GM18909 (cell line): ENCODE data around the gene C1R.

Experiments
- ATAC-seq: cut with Tn5 transposase; IDR thresholded peaks from one replicate; pipeline ENCODE4 v1.9.1; 2021; ENCODE audit warnings: mild to moderate bottlenecking; ENCODE audit not compliant: unreplicated experiment, poor library complexity

C1R gene

DNA sequence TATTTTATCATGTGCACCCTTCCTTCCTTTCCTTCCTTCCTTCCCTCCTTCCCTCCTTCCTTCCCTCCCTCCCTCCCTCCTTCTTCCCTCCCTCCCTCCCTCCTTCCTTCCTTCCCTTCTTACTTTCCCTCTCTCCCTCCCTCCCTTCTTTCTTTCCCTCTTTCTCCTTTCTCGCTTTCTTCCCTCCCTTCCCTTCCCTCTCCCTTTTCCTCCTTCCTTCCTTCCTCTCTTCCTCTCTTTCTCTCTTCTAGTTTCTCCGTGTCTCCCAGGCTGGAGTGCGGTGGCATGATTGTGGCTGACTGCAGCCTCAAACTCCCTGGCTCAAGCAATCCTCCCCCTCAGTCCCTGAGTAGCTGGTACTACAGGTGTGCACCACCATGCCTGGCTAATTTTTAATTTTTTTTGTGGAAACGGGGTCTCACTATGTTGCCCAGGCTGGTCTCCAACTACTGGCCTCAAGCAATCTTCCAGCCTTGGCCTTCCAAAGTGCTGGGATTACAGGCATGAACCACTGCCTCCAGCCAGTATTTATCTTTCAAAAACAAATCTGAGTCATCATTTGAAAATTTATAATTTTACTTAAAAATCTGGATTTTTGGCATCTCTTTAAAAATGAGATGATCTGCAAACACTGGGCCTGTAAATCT, 8.9 kb upstream of the C1R start:
- ATAC-seq, result no peak

DNA sequence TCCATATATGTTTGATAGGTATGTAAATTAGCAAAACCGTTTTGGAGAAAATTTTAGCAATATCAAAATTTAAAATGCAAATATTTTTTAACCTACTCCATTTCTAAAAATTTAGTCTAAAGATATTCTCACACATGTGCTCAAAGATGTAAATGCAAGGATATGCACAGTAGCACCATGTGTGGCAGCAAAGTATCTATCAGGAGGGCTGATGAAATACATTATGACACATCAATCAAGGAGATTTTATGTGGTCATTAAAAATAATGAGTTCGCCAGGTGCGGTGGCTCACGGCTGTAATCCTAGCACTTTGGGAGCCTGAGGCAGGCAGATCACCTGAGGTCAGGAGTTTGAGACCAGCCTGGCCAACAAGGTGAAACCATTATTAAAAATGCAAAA, 8.0 kb upstream of the C1R start:
- ATAC-seq, result no peak

DNA sequence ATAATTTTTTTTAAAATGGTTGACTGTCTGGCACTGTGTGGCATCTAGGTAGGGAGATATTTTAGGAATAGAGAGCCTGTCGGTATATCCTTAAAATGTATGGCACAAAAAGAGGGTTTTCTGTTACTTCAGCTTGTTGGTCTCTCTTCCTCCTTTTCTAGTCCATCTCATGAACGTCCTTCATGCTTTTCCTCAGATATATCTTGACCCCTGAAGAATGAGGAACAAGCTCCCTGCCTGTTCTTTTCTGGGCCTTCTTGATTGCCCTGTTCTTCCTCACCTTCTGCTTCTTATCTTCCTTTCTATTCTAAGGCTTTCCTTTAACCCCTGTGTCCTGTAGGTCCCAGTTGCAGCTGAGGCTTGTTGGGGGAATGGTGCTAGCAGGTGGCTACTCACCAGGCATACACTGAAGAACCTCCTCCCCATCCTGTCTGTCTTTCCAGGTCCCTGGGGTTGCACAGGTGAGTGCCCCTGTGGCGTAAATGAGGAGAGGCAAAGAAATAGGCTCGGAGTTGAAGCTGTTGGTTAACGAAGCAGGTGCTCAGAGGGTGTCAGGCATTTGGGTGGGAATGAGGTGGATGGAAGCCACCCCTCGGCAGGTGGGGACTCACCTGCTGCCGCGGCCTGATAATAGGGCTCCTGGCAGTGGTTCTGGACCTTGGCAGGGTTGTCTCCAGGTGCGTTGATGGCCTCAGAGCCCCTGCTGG, 7.2 kb upstream of the C1R start:
- no peak for ATAC-seq

DNA sequence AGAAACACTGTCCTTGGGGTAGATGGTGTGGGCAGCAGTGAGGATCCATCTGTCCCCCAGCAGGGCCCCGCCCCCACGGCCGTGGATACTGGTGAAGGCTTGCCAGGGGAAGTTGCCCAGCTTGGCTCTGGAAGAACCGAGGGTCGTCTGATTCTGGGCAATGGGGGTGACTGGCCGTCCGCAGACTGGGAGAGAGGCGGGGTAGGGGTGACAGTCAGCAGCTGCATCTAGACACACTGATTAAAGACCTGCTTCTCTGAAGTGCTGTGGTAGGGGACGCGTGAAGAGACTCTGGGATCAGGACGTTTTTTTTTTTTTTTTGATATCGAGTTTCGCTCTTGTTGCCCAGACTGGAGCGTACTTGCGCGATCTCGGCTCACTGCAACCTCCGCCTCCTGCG, 4.7 kb upstream of the C1R start:
- ATAC-seq, result no peak

DNA sequence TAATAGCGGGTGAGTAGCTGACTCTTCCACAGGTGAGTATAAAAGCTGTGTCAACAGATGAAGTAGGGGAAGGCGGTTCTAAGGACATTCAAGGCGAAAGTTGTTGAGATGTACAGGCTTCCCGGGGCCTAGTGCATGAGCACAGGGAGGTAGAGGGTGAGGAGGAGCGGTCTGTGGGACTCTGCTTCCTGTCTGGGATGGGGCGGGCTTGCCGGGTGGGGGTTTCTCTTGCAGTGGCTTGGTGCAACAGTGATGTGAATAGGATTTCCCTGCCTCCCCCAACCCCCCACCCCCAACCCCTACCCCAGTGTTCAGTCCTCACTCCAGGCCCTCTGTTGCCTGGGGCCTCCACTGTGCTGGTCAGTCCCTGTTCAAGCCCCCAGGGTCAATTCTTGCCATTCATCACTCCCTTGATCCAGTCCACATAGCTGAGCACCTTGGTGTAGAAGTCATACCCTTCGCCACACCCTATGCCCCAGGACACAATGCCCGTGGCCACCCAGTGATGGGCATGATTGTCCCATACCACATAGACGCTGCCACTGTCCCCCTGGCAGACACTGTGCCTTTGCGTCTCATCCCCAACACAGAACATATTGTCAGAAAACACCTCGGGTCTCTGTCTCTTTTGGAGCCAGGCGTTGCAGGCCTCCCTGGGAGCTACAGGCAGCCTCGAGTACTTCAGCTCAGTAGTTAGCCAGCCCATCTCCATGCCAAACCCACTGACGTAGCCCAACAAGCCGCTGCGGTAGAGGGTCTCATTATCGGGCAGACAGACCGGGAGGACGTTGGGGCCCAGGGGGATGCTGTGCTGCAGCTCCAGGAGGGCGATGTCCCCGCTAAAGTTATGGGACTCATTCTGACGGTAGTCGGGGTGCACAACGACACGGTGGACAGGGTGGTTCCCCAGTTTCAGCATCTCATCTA, 4.0 kb upstream of the C1R start:
- no peak for ATAC-seq

DNA sequence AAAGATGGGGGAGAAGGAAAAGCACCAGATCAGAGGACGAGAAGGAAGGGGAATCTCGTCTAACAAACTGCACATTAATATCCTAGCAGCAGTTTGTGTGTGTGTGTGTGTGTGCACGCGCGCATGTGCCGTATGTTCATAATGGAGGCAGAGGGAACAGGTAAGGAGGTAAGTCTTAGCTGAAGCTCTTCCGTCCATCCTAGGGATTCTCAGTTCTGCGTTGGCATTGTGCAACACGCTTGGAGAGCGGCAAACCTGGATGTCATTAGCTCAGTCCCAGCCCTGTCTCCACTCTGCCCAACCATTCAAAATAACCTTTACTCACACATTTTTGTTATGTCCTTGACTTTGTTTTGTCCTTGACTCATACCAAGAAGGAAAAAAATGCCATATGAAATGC, 1.6 kb upstream of the C1R start:
- no peak for ATAC-seq

DNA sequence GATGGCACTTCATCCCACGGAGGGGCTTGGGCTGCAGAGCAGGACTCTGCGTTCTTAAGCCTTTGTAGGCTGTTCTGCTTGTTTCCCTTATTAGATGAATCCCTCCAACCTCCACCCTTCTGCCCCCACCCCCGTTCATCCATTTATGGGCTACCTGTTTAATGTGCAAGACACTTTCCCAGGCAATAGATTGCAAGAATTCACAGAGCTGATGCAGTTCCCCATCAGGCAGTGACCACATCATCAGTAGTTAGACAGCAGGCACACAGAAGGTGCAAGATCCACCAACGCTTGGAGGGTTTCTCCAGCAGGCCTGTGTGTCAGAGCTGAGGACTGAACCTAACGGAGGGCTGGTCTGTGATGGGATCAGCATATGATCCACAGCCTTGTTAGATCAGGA, 1.2 kb upstream of the C1R start:
- no peak for ATAC-seq

DNA sequence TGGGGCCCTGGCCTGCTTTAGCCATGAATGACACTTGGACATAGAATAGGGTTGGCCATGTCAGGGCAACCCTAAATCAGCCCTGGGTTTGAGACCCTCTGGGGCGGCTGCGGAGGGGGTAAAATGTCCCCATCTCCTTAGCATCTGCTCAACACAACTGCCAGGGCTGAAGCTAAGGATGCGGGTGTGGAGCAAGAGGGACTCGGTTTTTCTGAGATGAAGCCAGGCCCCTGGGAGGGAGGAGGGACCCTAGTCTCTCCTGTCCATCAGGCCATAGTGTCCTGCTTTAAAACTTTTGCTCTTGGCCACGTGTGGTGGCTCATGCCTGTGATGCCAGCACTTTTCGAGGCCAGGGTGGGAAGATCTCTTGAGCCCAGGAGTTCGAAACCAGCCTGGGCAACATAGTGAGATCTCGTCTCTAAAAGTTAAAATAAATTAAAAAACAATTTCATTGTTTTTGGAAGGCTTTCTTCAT, 778 bp upstream of the C1R start:
- no peak for ATAC-seq

DNA sequence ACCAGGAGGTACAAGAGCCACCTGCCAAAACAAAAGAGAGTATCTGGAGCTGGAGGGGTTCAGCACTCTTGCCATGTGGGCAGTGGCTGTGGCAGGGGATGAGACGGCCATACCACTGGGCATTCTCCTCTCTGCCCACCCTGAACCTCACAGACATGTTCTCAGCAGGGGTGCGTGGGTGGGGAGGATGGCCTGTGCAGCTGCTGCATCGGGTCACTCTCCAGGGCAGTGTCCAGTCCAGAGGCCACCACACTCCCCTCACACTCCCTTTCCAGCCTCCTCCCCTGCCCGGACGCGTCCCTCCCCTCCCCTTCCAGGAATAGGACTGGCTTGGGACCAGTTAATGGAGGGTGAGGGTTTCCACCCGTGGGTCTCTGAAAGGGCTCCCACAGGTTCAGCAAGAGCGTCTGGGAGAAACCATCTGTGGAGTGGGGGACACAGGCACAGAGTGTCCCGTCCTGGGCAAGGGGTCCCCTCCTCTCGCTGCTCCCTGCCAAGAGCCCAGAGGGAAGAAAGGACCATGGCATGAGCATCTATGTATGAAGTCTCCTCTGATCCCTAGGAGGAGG, 501 bp downstream of the C1R start:
- ATAC-seq, result no peak

DNA sequence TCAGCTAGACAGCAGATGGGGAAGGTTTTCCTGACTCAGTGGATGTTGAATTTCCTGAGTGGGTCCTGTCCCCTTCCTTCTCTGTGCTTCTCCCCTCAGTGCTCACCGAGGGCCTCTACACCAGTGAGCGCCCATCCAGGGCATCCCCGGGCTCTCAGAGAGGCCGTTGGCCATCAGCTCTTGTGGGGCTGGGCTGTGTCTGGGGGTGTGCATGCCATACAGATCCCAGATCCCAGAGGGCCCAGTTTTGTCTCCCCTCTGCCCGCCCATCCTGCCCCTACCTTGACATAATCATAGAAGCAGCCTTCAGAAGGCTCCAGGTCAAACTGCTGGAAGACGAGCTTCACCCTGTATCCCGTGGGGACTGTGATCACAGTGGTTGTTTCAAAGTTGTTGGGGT, 1.1 kb downstream of the C1R start:
- no peak for ATAC-seq

DNA sequence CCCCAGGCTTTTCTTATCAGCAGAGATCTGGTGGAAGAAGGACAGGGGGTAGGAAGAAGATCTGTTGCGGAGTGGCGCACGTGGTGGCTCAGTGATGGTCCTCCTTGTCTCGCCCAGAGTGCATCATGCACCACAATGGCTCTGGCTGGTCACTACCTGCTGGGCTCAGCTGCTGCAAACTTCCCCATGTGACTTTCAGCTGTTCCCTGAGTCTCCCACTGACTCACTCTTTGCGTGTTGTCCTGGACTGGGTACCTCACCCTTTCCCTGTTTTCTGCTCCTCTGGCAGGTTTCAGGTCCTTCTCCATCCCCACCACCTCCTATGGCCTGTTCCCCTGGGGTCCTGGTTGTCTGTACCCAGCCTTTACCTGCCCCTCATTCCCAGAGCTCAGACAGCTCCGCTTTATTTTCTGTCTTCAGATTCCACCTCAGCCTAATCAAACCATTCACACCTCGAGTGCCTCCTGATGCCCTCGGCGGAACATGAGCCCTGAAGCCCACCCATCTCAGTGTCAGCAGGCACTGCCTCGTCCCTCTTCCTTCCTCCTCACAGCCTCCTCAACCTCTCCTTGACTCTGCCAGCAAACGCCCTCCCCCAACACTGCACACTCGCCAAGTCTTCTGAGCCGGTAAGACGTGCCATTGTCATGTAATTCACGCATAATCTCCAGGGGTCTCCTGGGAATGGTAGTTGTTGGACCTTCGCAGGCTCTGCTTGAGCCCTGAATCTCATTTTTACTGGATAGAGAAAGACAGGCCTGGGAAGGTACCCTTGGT, 1.8 kb downstream of the C1R start:
- no peak for ATAC-seq

DNA sequence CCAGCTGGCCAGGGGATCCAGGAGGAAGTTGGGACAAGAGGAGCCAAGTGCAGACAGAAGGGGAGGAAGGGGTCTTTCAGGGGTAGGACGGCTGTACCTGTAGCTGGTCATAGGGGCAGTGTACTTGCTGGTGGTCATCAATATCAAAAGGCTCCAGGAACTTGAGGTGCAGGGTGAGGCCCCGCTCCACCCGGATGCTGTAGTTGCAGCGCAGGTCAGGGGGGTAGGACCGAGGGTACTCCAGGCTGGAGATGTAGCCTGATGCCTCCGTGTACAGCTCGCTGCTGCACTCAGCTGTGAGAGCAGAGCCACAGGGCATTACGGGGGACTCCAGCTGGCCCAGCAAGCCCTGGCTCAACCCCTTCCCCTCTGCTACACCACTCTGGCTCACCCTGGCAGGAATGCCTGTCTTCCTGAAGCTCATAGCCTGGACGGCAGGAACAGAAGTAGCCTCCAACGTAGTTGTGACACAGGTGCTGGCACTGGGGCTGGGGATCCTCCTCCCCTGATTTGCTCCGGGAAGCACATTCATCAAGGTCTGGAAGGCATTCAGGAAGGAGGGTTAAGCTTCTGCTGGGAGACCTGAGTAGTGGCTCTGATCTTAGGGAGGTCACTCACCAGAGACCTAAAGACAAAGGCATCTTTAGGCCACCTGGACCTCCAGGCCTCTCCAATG, 2.9 kb downstream of the C1R start:
- no peak for ATAC-seq

DNA sequence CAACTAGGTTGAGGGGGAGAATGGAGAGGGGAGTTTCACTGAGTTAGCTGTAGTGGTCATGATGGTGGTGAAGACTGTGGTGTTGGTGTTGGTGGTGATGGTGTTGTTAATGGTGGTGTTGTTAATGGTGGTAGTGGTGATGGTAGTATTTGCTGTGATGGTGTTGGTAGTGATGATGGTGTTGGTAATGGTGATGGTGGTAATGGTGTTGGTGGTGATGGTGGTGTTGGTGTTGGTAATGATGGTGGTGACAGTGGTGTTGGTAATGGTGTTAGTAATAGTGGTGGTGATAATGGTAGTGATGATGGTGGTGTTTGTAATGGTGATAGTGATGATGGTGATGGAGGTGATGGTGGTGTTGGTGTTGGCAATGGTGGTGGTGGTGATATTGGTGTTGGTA, 9.1 kb downstream of the C1R start:
- ATAC-seq, result no peak

DNA sequence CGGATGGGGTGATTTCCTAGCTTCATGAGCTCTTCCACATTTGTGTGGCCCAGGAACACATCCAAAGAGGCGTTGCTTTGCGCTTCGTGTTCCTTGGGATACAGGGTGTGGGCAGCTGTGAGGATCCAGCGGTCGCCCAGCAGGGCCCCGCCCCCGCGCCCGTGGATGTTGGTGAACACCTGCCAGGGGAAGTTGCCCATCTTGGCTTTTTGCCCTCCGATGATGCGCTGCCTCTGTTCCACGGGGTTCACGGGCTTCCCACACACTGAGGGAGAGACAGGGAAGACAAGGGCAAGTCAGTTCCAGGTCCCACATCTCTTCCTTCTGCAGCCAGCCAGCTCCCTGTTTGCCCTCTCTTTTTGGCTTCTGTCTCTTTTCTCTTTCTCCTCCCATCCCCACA, 11.2 kb downstream of the C1R start:
- no peak for ATAC-seq

DNA sequence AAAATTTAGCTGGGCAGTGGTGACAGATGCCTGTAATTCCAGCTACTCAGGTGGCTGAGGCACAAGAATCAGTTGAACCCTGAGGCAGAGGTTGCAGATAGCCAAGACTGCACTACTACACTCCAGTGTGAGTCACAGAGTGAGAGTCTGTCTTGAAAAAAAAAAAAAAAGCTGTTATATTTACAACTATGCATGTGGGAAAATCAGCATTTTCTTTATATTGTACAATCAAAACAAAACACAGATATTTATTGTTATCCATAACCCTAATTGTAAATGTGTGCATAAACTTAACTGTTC, 12.5 kb downstream of the C1R start:
- ATAC-seq, result no peak

DNA sequence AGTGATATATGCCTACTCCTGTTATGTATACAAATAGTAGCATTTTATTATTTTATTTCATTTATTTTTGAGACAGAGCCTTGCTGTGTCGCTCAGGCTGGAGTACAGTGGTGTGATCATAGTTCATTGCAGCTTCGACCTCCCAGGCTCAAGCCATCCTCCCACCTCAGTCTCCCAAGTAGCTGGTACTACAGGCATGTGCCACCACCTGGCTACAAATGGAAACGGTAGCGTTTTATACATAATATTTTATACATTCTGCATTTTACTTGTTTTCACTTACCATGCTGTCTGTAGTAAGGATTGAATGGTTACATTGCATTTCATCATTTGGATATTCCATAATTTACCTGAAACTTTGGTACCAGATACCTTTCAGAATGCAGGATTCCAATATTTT, 14.1 kb downstream of the C1R start:
- ATAC-seq, result no peak

DNA sequence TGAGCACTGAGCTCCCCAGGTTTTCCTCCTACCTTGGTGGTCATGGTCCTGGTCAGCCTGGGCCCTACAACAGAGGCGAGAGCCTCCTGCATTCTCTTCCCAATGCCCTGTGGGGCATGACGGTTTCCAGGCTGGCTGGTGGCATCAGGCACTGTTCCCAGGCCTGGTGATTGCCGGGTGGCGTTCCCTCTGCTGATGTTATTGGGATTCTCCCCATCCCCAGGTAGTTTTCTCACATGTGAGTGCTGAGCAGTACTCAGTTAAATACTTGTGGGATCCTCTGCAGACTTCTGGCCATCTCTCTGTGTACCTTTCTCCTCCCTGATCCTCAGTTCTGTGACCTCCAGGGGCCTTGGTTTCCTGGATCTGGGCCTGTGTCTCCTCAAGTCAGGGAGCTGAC, 15.8 kb downstream of the C1R start:
- ATAC-seq, result no peak

DNA sequence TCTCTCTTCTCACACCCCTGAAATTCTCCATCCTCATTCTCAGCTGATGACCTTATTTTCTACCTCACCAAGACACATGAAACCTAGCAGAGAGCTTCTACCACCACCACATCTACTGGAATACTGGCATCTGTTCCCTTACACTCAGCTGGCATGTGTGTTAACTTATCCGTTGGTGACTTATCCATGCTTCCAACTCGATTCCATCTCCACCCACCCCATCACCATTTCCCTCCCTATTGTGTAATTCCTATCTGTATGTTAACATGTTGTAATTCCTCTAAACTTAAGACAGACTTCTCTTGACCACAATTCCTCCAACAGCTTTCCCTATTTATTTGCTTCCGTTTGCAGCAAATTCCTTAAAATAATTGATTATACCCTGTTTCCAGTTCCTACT, 16.3 kb downstream of the C1R start:
- no peak for ATAC-seq

DNA sequence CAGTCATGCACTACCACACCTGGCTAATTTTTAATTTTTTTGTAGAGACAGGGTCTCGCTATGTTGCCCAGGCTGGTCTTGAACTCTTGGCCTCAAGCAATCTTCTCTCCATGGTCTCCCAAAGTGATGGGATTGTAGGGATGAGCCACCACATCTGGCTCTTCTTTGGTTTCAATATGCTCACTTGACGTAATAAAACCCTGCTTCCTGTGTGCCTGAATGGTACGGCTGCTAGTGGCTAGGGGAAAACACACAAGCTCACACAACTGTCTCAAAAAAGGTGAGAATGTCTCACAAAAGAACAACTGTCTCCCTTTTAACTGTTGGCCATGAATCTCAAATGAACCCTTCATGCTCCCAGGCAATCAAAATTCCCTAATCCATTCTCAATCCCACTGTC, 16.7 kb downstream of the C1R start:
- ATAC-seq, result no peak

DNA sequence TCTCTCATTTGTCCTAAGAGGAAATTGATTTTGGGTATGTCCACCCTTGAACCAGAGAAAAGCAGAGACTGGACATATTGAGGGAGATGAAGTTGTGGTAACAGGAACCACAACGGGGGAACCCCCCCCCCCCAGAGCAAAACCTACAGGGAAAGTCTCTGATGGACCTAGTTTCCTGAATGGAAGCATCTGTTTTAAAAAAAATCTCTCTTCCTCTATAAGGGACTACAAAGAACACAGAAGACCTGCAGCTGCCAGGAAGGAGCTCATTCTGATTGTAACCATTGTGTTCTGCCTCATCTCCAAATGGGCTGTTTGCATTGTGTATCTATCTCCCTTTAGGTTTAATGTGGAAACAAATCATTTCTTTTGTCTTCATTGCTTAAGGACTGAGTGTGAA, 18.3 kb downstream of the C1R start:
- ATAC-seq, result no peak
